Endometrial microvascular endothelial cells (primary cell): Measurements from ENCODE around the gene TNNI3. TPM values are rescaled to one million over a fixed set of nuclear protein-coding genes. Genes with fewer than 3 reads are reported as not detected.

Source experiments
- total RNA-seq: library from RNA; depleted of rRNA; stranded (reverse); fragments of >200 nt; gene quantifications from one replicate; pipeline ENCODE4 v1.2.3, GENCODE V29; 2015; ENCODE audit errors: inconsistent ontology term

Gene TNNI3
- total RNA-seq, 1 donor from 2014 or later, result not detected

Other genes starting within 250 kb of the TNNI3 start
- gene NLRP7, start 210.2 kb downstream of the TNNI3 start, total RNA-seq, result not detected
- gene NLRP2, start 191.4 kb downstream of the TNNI3 start, total RNA-seq, result 3.0 TPM
- not detected for gene GP6, start 119.5 kb downstream of the TNNI3 start, total RNA-seq
- gene RDH13, start 94.6 kb downstream of the TNNI3 start, total RNA-seq, result 9.8 TPM
- gene EPS8L1, start 81.9 kb downstream of the TNNI3 start, total RNA-seq, result 4.7 TPM
- gene PPP1R12C, start 40.1 kb downstream of the TNNI3 start, total RNA-seq, result 81.4 TPM
- gene TNNT1, start 8.5 kb downstream of the TNNI3 start, total RNA-seq, result not detected
- gene DNAAF3, start 8.9 kb upstream of the TNNI3 start, total RNA-seq, result not detected
- gene SYT5, start 22.6 kb upstream of the TNNI3 start, total RNA-seq, result not detected
- 1.9 TPM for gene PTPRH, start 51.8 kb upstream of the TNNI3 start, total RNA-seq
- 1.1 TPM for gene TMEM86B, start 71.0 kb upstream of the TNNI3 start, total RNA-seq
- 63.8 TPM for gene PPP6R1, start 101.3 kb upstream of the TNNI3 start, total RNA-seq
- gene HSPBP1, start 122.4 kb upstream of the TNNI3 start, total RNA-seq, result 26.7 TPM
- 1.1 TPM for gene BRSK1, start 126.3 kb upstream of the TNNI3 start, total RNA-seq
- gene TMEM150B, start 167.6 kb upstream of the TNNI3 start, total RNA-seq, result not detected
- gene KMT5C, start 182.1 kb upstream of the TNNI3 start, total RNA-seq, result 4.3 TPM
- not detected for gene COX6B2, start 197.0 kb upstream of the TNNI3 start, total RNA-seq
- not detected for gene GARIN5B, start 205.5 kb upstream of the TNNI3 start, total RNA-seq
- not detected for gene IL11, start 212.7 kb upstream of the TNNI3 start, total RNA-seq
- gene TMEM190, start 219.1 kb upstream of the TNNI3 start, total RNA-seq, result not detected
- gene TMEM238, start 226.6 kb upstream of the TNNI3 start, total RNA-seq, result not detected
- 298 TPM for gene RPL28, start 228.2 kb upstream of the TNNI3 start, total RNA-seq